Ureter (tissue), 1 donor: Measurements from ENCODE around the gene ZMYM1. TPM values are rescaled to one million over a fixed set of nuclear protein-coding genes. Genes with fewer than 3 reads are reported as not detected.
"Not testable (repeated sequence)": the region's sequence is repeated elsewhere in the genome, so short reads cannot be mapped to it uniquely, and the experiment has no call there.

Experiments used
- DNase-seq: peaks from one replicate; pipeline ENCODE4 v3.0.0-alpha.2; 2020; ENCODE audit warnings: low spot score
- total RNA-seq: library from RNA; stranded (reverse); gene quantifications from one replicate; pipeline ENCODE4 v1.2.4, GENCODE V29; 2023
- donor health status: DM: yes; HTN: yes; CAD: no.

ZMYM1 gene
- total RNA-seq, 1 donor from 2014 or later: 25.9 TPM

DNA sequence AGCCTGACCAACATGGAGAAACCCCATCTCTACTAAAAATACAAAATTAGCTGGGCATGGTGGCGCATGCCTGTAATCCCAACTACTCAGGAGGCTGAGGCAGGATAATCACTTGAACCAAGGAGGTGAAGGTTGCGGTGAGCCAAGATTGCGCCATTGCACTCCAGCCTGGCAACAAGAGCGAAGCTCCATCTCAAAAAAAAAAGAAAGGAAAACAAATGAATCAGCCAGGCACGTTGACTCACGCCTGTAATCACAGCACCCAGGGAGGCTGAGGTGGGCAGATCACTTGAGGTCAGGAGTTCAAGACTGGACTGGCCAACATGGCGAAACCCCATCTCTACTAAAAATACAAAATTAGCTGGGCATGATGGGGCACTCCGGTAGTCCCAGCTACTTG is 2.8 kb upstream of the ZMYM1 start:
- not testable (repeated sequence) for DNase-seq

- DNase-seq: no peak
These were observed 1.1 kb downstream of the ZMYM1 start for GRCh38 chr1:35080171-35080854.

DNA sequence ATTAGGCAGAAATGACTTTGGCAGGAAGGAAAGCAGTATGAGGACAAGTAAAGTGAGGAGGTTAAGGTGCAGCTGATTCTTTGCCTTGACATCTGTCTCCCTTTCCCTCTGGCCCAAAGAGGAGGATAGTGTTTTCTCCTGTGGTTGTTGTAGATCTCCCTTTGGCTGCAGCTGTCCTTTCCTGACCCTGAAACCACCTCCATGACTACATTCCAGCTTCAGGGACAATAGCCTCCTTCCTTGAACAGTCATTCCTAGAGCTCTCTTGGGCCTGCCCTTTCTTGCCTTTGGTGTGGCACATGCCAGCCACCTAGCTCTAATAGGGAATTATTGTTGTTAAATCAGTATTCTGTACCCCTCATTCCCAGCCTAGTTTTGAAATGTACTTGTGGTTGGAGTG is 6.2 kb downstream of the ZMYM1 start:
- no peak for DNase-seq

DNA sequence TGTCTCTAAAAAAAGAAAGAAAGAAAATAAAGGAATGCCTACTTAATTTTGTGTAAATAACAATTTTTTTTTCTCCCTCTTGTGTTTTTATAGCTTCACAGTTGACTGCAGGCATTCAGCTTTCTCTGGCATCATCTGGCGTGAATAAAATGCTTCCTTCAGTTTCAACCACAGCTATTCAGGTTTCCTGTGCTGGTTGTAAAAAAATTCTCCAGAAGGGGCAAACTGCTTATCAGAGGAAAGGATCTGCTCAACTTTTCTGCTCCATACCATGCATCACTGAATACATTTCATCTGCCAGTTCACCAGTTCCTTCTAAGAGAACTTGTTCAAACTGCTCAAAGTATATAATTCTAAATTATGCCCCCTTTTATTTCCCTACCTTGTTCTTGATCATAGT is 18.0 kb downstream of the ZMYM1 start:
- no peak for DNase-seq

GRCh38 chr1:35111106-35111505 is 31.9 kb downstream of the ZMYM1 start:
- no peak for DNase-seq

GRCh38 chr1:35112668-35113067 is 33.5 kb downstream of the ZMYM1 start:
- no peak for DNase-seq

DNA sequence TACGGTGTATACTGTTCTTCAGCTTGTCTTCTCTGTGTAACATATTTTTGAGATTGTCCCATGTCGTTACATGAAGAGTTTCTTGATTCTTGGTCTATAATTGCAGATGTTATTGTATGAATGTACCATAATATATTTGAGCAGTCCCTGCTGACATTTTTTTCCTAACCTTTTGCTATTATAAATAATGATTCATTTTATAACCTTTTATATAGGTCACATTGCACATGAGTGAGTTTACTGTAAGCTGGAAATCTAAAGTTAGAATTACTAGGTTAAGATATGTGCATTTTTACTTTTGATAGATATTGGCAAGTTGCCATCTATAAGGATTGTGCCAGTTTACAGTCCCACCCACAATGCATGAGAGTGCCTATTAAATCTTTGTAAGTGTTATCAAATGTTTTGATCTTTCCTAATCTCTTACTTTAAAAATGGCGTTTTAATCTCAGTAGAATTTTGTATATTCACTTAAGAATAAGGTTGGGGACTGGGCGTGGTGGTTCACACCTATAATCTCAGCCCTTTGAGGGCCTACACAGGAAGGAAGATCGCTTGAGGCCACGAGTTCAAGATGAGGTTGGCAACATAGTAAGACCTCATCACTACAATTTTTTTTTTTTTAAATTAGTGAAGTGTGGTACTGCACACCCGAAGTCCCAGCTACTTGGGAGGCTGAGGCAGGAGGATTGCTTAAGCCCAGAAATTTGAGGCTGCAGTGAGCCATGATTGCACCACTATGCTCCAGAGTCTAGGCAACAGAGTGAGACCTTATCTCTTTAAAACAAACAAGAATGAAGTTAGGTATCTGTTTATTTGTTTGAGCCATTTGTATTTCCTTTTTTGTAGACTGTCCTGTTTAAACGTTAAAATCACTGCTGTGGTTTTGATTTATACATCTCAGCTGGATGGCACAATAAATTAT is 36.5 kb downstream of the ZMYM1 start:
- DNase-seq: no peak

DNA sequence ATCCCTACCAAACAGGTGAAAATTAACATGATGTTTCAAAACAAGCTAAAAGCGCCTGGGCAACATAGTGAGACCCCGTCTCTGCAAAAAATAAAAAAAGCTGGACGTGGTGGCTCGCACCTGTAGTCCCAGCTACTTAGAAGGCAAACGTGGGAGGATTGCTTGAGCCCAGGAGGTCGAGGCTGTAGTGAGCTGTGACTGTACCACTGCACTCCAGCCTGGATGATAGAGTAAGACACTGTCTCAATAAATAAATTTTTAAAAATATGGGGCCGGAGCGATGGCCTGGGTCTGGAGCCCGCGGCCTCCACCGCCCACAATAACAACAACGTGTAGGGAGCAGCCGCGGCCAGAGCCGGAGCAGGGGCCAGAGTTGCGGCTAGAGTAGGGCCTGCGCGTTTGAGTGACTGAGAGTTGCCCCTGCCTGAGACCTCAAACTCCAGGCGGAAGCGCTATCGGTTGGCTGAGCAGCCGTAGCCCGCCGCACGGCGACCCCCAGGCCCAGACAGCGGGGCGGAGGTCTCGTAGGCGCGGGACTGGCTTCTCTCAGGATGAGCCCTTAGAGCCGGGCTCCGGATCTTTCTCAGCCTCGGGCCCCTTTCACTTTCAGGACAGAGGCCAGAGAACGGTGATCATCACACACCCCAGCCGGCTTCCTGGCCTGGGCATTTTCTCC is 41.4 kb downstream of the ZMYM1 start:
- DNase-seq: no peak

- DNase-seq: no peak
These were observed 43.1 kb downstream of the ZMYM1 start for GRCh38 chr1:35122311-35122710.

DNA sequence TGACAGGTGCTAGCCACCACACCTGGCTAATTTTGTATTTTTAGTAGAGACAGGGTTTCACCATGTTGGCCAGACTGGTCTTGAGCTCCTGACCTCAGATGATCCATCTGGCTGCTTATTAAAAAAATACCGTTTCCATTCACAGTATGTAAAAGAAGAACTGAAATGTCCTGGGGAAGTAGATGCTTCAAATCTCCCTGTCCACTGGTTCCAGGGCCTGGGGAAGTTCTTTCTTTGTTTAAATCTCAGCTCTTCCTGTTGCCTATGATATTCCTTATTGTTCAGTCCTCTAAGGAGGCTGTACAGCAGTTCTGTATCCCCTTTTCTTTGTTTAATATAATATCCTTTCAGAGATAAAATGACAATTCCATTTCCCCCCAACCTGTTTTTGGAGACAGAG is 47.4 kb downstream of the ZMYM1 start:
- DNase-seq: no peak

GRCh38 chr1:35129080-35129479 is 49.9 kb downstream of the ZMYM1 start:
- no peak for DNase-seq

DNA sequence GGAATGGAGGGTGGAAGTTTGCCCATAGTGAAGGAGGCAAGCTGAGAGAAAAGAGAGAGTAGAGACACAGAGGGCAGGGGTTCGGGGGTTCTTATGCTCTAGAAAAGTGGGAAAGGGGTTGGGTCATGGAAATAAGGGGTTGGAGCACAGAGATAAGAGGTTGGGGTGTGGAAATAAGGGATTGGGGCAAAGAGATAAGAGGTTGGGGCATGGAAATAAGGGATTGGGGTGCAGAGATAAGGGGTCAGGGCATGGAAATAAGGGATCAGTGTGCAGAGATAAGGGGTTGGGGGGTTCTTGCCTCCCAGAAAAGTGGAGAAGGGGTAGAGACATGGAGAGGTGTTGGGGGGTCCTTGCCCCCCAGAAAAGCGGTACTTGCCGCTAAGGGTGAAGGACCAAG is 57.6 kb downstream of the ZMYM1 start:
- no peak for DNase-seq

- not testable (repeated sequence) for DNase-seq
These were observed 58.4 kb downstream of the ZMYM1 start for GRCh38 chr1:35137590-35137989.

GRCh38 chr1:35142294-35142693 is 63.1 kb downstream of the ZMYM1 start:
- not testable (repeated sequence) for DNase-seq

DNA sequence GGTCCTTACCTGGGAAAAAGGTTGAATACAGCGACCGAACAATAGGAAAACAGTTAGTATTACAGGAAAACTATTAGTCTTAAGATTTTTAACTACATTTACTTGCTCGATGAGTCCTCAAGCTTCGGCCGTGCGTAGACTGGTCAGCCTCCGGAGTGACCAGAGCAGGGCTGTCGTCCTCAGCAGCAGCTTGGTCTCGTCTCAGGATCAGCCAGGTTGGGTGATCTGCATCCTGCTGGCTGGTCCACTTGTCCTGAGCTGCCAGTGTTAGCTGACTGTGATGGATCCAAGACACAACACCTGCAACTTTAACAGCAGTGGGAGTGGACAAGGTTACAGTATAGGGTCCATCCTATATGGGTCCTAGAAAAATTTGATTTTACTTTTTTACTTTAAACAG is 63.5 kb downstream of the ZMYM1 start:
- DNase-seq: not testable (repeated sequence)

DNA sequence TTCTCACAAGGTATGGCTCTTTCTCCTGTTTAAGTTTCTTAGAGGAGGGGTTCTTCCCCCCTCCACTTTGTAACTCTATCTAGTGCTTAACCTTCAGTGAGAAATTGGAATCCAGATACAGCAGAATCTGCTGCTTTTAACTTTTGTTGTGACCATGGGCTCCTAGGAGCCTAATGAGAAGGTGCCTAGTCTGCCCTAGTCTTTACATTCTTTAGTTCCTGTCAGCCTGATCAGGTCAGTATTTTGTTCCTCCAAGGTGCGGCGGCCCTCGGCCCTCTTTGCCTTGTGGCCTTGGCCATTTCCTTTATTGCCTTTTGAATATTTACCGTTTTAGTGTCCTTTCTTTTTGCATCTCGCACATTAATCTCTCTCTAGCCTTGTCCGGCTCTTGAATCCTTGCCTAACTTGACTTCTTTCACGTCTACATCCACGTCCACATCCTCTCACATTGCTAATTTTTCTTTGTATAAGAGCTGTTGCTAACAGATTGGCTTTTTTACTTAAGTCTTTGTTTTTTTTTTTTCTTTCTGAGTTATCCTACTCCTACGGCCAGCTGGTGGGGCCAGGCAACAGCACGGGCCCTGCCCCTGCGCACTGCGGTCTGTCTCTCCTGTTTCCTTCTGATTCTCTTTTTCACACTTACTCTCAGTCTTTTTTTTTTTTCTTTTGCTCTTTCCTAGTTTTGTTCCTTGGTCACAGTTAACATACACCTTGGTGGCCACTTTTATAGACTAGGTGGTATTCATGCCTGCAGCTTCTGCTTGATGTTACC is 64.7 kb downstream of the ZMYM1 start:
- no peak for DNase-seq

GRCh38 chr1:35145892-35146549 is 66.8 kb downstream of the ZMYM1 start:
- not testable (repeated sequence) for DNase-seq

- no peak for DNase-seq
These were observed 72.0 kb downstream of the ZMYM1 start for GRCh38 chr1:35151220-35151619.

- DNase-seq: no peak
These were observed 85.7 kb downstream of the ZMYM1 start for GRCh38 chr1:35164893-35165292.
